Measurements from ENCODE around the gene BTBD9. TPM values are rescaled to one million over a fixed set of nuclear protein-coding genes. Genes with fewer than 3 reads are reported as not detected.

BTBD9 gene
- total and polyA plus RNA-seq, 9 of the 15 experiments (the other 6 are each of a cell fraction or from before 2014, with no cell fraction given): 0.08 to 1.6 (median 0.58) TPM

- Histone ChIP-seq H3K9me3 (replicated peaks; ENCODE audit: control insufficient read depth, insufficient read depth, low read depth, low read length) (no peaks in the 10 kb centered on the region), H3K9me1 (ENCODE audit: control insufficient read depth, insufficient read depth, low read length) (no peaks in the 10 kb centered on the region), H3K9ac (ENCODE audit: insufficient read depth in 1 of 2, low read depth in 2 of 2, low read length in 2 of 2) (no peak overlapping the region), H4K20me1 (replicated peaks; ENCODE audit: control insufficient read depth, insufficient read depth, low read length) (no peaks in the 10 kb centered on the region; the same call in 1 of the 2 replicates), H3K4me1 (replicated peaks in 1 of 2; ENCODE audit: control insufficient read depth in 2 of 2, insufficient read depth in 2 of 2, low read length in 2 of 2) (no peaks in the 10 kb centered on the region), H2AFZ (ENCODE audit: low read depth, low read length) (no peak overlapping the region), H3K79me2 (ENCODE audit: control insufficient read depth, insufficient read depth, low read length) (no peaks in the 10 kb centered on the region), H3K27me3 (ENCODE audit: control insufficient read depth in 2 of 2, insufficient read depth in 2 of 2, low read length in 2 of 2) (peaks cover 12 to 32% of the 10 kb centered on the region in 2 experiments), H3K4me3 (no peak overlapping the region), H3K27ac (ENCODE audit: extremely low read depth, low read depth, low read length) (no peak overlapping the region), H3K4me2 (ENCODE audit: insufficient read depth, low read length) (no peak overlapping the region), H3K36me3 (ENCODE audit: control insufficient read depth, insufficient read depth, low read length) (no peaks in the 10 kb centered on the region)
- BruUV-seq (replicated peaks): no TSS peak
- no peak for FAIRE-seq
- no peak for DNase-seq (ENCODE audit: extremely low read depth in 1 of 4, low spot score in 3 of 4)
- ChIA-PET CTCF (ENCODE audit: low intra/inter-chr PET ratio) (no interaction called here), POLR2A (interaction anchor here (0.9 kb wide), 1 partner anchor 46 kb away, joined by 3 read pairs; no protein-coding TSS in a partner anchor)
- in situ Hi-C loops (cut with MboI): no loop called here
- 3% methylated on average over 11 of the region's 11 CpGs for WGBS (ENCODE audit: insufficient coverage, low coverage, missing lambda C conversion rate)
- no peak for ATAC-seq
- intact Hi-C loops (cut with micrococcal nuclease): no loop called here
- TF ChIP-seq TCF7L2 (IDR thresholded peaks at IDR 0.05; ENCODE audit: low read depth, low read length): no peak
- no peak for TF ChIP-seq ZNF121 (CRISPR knock-in tag; conservative IDR thresholded peaks at IDR 0.05)
- TF ChIP-seq NUFIP1 (IDR thresholded peaks at IDR 0.05; ENCODE audit: partially characterized antibody): no peak
- no peak for TF ChIP-seq RAD51 (IDR thresholded peaks at IDR 0.05; ENCODE audit: borderline replicate concordance, low read depth)
- no peak for TF ChIP-seq SPI1 (IDR thresholded peaks at IDR 0.05; ENCODE audit: borderline replicate concordance, low read depth, low read length)
- TF ChIP-seq CBFB (CRISPR knock-in tag; IDR thresholded peaks at IDR 0.05): no peak
- no peak for TF ChIP-seq HDAC2 (IDR thresholded peaks at IDR 0.05)
- TF ChIP-seq PHF21A (IDR thresholded peaks at IDR 0.05; ENCODE audit: borderline replicate concordance, low read depth): no peak
- TF ChIP-seq SRSF3 (IDR thresholded peaks at IDR 0.05; ENCODE audit: insufficient read depth, low read length): no peak
- no peak for TF ChIP-seq ELF2 (CRISPR knock-in tag; IDR thresholded peaks at IDR 0.05)
- no peak for TF ChIP-seq POU5F1 (IDR thresholded peaks at IDR 0.05; ENCODE audit: borderline replicate concordance, low read depth, low read length, partially characterized antibody)
- no peak for TF ChIP-seq E2F3 (CRISPR knock-in tag; IDR thresholded peaks at IDR 0.05)
- TF ChIP-seq TRIM28 (IDR thresholded peaks at IDR 0.05): no peak
- TF ChIP-seq BCL6 (CRISPR knock-in tag; IDR thresholded peaks at IDR 0.05): no peak
- TF ChIP-seq, protein P1, sequence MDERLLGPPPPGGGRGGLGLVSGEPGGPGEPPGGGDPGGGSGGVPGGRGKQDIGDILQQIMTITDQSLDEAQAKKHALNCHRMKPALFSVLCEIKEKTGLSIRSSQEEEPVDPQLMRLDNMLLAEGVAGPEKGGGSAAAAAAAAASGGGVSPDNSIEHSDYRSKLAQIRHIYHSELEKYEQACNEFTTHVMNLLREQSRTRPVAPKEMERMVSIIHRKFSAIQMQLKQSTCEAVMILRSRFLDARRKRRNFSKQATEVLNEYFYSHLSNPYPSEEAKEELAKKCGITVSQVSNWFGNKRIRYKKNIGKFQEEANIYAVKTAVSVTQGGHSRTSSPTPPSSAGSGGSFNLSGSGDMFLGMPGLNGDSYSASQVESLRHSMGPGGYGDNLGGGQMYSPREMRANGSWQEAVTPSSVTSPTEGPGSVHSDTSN (CRISPR knock-in tag; IDR thresholded peaks at IDR 0.05; ENCODE audit: low read depth): no peak
- TF ChIP-seq, protein P1 (tag; conservative IDR thresholded peaks at IDR 0.05; ENCODE audit: low read depth): no peak
- no peak for TF ChIP-seq HMGN3 (IDR thresholded peaks at IDR 0.05; ENCODE audit: borderline replicate concordance, extremely low read depth, insufficient read length, low read depth, low read length)
- TF ChIP-seq PHF20 (IDR thresholded peaks at IDR 0.05; ENCODE audit: partially characterized antibody): no peak
- no peak for TF ChIP-seq SNRNP70 (optimal IDR thresholded peaks at IDR 0.05; ENCODE audit: low read depth, low read length)
Observed at GRCh38 chr6:38215225-38215624, 424.5 kb downstream of the BTBD9 start.
